ENCODE measurements around the gene APBA3.

APBA3 gene

DNA sequence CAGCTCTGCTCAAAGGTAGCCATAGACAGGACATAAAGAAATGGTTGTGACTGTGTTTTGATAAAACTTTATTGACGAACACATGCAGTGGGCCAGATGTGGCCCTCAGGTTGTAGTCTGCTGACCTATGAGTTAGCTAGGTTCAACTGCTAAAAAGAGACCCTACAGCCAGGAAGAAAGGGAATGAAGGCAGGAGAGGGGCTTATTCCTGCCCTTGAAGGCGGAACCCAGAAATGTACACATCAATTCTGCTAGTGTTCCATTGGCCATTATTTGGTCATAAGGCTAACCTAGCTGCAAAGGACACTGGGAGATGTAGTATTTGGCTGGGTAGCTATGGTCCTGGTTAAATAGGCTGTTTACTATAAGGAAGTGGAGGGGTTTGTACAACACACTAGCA, 18.0 kb downstream of the APBA3 start:
- Histone ChIP-seq H3K4me1 (ENCODE audit: control insufficient read depth, insufficient read depth, low read depth, low read length) (peaks cover 4% of the 10 kb centered on the region), H2BK120ac (ENCODE audit: low read depth, low read length) (no peak overlapping the region), H4K8ac (ENCODE audit: low read length) (no peak overlapping the region), H3K9me3 (ENCODE audit: control insufficient read depth, low read length) (no peaks in the 10 kb centered on the region), H2AK5ac (ENCODE audit: low read length, severe bottlenecking) (no peak overlapping the region), H2AFZ (ENCODE audit: low read depth, low read length) (no peak overlapping the region), H2BK15ac (ENCODE audit: low read depth, poor library complexity, severe bottlenecking) (no peak overlapping the region), H3K14ac (ENCODE audit: low read length in 2 of 2) (no peak overlapping the region), H3K79me1 (replicated peaks; ENCODE audit: low read length, poor library complexity, severe bottlenecking) (no peaks in the 10 kb centered on the region), H3K36me3 (ENCODE audit: control insufficient read depth in 1 of 2, insufficient read depth in 2 of 2, low read depth in 1 of 2, low read length in 2 of 2) (no peaks in the 10 kb centered on the region), H2BK12ac (ENCODE audit: low read length in 2 of 2) (no peak overlapping the region), H3K9ac (ENCODE audit: low read length) (no peak overlapping the region), H4K91ac (ENCODE audit: low read length) (no peak overlapping the region), H3K27ac (ENCODE audit: low read length, poor library complexity, severe bottlenecking) (no peak overlapping the region), H3K4ac (ENCODE audit: low read depth in 1 of 2, low read length in 2 of 2) (no peak overlapping the region), H3K23ac (ENCODE audit: low read length in 2 of 2) (no peak overlapping the region), H2BK5ac (ENCODE audit: low read depth, low read length, poor library complexity, severe bottlenecking) (no peak overlapping the region), H3K4me2 (ENCODE audit: low read length, poor library complexity, severe bottlenecking) (no peak overlapping the region), H3K18ac (ENCODE audit: low read depth in 1 of 2, low read length in 2 of 2) (no peak overlapping the region), H3K4me3 (ENCODE audit: insufficient read depth in 1 of 2, low read depth in 1 of 2, low read length in 2 of 2) (no peak overlapping the region), H3K27me3 (ENCODE audit: control insufficient read depth in 1 of 2, insufficient read depth in 1 of 2, low read length in 2 of 2) (peaks cover 0 to 29% of the 10 kb centered on the region in 2 experiments)
- DNase-seq, result peak; percentile 21
- WGBS, result 92% methylated on average over 2 of the region's 2 CpGs

DNA sequence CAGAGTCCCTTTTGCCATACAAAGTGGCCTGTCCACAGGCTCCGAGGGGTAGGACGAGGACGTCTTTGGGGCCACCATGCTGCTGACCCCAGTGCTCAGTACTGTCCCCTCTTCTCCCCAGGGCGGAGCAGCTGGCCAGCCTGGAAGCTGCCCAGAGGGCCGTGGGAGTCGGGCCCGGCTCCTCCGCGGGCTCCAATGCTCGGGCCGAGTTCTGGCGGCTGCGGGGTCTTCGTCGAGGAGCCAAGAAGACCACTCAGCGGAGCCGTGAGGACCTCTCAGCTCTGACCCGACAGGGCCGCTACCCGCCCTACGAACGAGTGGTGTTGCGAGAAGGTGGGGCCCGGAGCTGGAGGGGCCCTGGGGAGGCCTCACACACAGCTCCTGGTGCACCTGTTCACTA, 21.1 kb downstream of the APBA3 start:
- WGBS, result 96% methylated on average over 24 of the region's 24 CpGs
- no peak overlapping the region for H2AFZ ChIP-seq (ENCODE audit: low read depth, low read length)

DNA sequence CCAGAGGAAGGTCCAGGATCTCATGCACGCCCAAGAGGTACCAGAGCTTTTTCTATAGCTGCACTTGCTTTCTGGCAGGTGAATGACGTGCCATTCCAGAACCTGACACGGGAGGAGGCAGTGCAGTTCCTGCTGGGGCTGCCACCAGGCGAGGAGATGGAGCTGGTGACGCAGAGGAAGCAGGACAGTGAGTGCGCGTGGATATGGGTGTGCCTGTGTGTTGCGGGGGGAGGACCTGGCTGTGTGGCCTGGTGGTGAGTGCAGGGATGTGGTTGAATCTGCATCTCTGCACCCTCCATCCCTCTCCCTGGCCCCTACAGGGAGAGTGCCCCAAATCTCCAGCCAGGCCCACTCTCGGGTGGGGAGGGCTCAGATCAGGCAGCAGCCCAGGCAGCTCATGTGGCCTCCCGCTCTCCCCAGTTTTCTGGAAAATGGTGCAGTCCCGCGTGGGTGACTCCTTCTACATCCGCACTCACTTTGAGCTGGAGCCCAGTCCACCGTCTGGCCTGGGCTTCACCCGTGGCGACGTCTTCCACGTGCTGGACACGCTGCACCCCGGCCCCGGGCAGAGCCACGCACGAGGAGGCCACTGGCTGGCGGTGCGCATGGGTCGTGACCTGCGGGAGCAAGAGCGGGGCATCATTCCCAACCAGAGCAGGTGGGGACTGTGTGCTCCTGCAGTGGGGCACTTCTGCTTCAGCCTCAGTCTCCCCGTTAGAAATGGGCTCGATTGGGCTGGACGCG, 22.8 kb downstream of the APBA3 start:
- Histone ChIP-seq H2BK120ac (ENCODE audit: low read depth, low read length) (no peak overlapping the region), H4K91ac (ENCODE audit: low read length) (no peak overlapping the region), H2BK12ac (ENCODE audit: low read length in 2 of 2) (no peak overlapping the region), H3K27ac (ENCODE audit: low read length, poor library complexity, severe bottlenecking) (no peak overlapping the region), H3K79me1 (replicated peaks; ENCODE audit: low read length, poor library complexity, severe bottlenecking) (no peaks in the 10 kb centered on the region), H3K9ac (ENCODE audit: low read length) (no peak overlapping the region), H2AFZ (ENCODE audit: low read depth, low read length) (no peak overlapping the region), H4K8ac (ENCODE audit: low read length) (no peak overlapping the region), H3K23ac (ENCODE audit: low read length in 2 of 2) (peak overlapping the region in 1 of 2 experiments; percentile 59), H3K4me3 (ENCODE audit: insufficient read depth in 1 of 2, low read depth in 1 of 2, low read length in 2 of 2) (no peak overlapping the region), H3K4ac (ENCODE audit: low read depth in 1 of 2, low read length in 2 of 2) (no peak overlapping the region), H2BK15ac (ENCODE audit: low read depth, poor library complexity, severe bottlenecking) (no peak overlapping the region), H3K36me3 (ENCODE audit: control insufficient read depth in 1 of 2, insufficient read depth in 2 of 2, low read depth in 1 of 2, low read length in 2 of 2) (peaks cover 0 to 2% of the 10 kb centered on the region in 2 experiments), H2BK5ac (ENCODE audit: low read depth, low read length, poor library complexity, severe bottlenecking) (no peak overlapping the region), H2AK5ac (ENCODE audit: low read length, severe bottlenecking) (no peak overlapping the region), H3K27me3 (ENCODE audit: control insufficient read depth in 1 of 2, insufficient read depth in 1 of 2, low read length in 2 of 2) (peaks cover 14 to 45% of the 10 kb centered on the region in 2 experiments), H3K18ac (ENCODE audit: low read depth in 1 of 2, low read length in 2 of 2) (no peak overlapping the region), H3K4me2 (ENCODE audit: low read length, poor library complexity, severe bottlenecking) (no peak overlapping the region), H3K14ac (ENCODE audit: low read length in 2 of 2) (peak overlapping the region in 1 of 2 experiments; percentile 75), H3K9me3 (ENCODE audit: control insufficient read depth, low read length) (no peaks in the 10 kb centered on the region), H3K4me1 (ENCODE audit: control insufficient read depth, insufficient read depth, low read depth, low read length) (no peaks in the 10 kb centered on the region)
- WGBS, result 92% methylated on average over 28 of the region's 32 CpGs
- DNase-seq, result no peak

More for the DNA sequence above, 21.1 kb downstream of the APBA3 start:
- no peak overlapping the region for H4K8ac ChIP-seq (ENCODE audit: low read length)
- no peak overlapping the region for H3K27ac ChIP-seq (ENCODE audit: low read length, poor library complexity, severe bottlenecking)
- no peaks in the 10 kb centered on the region for H3K9me3 ChIP-seq (ENCODE audit: control insufficient read depth, low read length)
- no peak overlapping the region for H2BK12ac ChIP-seq (ENCODE audit: low read length in 2 of 2)
- no peak overlapping the region for H3K9ac ChIP-seq (ENCODE audit: low read length)
- no peaks in the 10 kb centered on the region for H3K79me1 ChIP-seq (replicated peaks; ENCODE audit: low read length, poor library complexity, severe bottlenecking)
- H3K18ac ChIP-seq (ENCODE audit: low read depth in 1 of 2, low read length in 2 of 2), result no peak overlapping the region
- H2BK15ac ChIP-seq (ENCODE audit: low read depth, poor library complexity, severe bottlenecking), result no peak overlapping the region
- no peak overlapping the region for H2BK120ac ChIP-seq (ENCODE audit: low read depth, low read length)
- no peak overlapping the region for H2BK5ac ChIP-seq (ENCODE audit: low read depth, low read length, poor library complexity, severe bottlenecking)
- no peak overlapping the region for H3K4ac ChIP-seq (ENCODE audit: low read depth in 1 of 2, low read length in 2 of 2)
- no peaks in the 10 kb centered on the region for H3K36me3 ChIP-seq (ENCODE audit: control insufficient read depth in 1 of 2, insufficient read depth in 2 of 2, low read depth in 1 of 2, low read length in 2 of 2)
- H4K91ac ChIP-seq (ENCODE audit: low read length), result no peak overlapping the region
- H3K23ac ChIP-seq (ENCODE audit: low read length in 2 of 2), result no peak overlapping the region
- DNase-seq, result no peak
- no peak overlapping the region for H3K4me3 ChIP-seq (ENCODE audit: insufficient read depth in 1 of 2, low read depth in 1 of 2, low read length in 2 of 2)
- H3K4me1 ChIP-seq (ENCODE audit: control insufficient read depth, insufficient read depth, low read depth, low read length), result no peaks in the 10 kb centered on the region
- H3K14ac ChIP-seq (ENCODE audit: low read length in 2 of 2), result no peak overlapping the region
- peaks cover 6 to 33% of the 10 kb centered on the region in 2 experiments for H3K27me3 ChIP-seq (ENCODE audit: control insufficient read depth in 1 of 2, insufficient read depth in 1 of 2, low read length in 2 of 2)
- no peak overlapping the region for H2AK5ac ChIP-seq (ENCODE audit: low read length, severe bottlenecking)
- no peak overlapping the region for H3K4me2 ChIP-seq (ENCODE audit: low read length, poor library complexity, severe bottlenecking)

DNA sequence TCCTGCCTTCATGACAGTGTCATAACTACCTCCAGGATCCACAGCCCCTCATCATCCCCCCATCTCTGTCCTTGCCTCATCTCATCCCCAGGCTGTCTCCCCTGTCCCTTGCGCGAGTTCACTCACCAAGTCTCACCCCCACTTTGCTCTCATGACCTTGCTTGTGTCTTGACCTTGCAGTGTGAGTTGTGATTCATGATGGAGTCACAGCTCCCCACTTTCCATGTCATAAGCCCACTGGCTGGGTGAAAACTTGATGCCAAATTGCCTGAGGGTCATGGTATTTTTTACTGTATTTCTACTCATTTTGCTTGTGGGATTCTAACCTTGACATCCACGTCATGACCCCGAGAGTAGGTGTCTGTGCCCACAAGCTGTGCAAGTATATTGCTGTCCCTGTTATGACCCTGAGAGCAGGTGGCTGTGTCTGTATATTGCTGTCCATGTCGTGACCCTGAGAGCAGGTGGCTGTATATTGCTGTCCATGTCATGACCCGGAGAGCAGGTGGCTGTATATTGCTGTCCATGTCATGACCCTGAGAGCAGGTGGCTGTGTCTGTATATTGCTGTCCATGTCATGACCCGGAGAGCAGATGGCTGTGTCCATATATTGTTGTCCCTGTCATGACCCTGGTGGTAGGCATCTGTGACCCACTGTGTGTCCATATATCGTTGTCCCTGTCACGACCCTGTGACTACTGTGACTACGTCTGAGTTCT, 23.8 kb downstream of the APBA3 start:
- H3K23ac ChIP-seq (ENCODE audit: low read length in 2 of 2), result no peak overlapping the region

More for the DNA sequence above, 23.8 kb downstream of the APBA3 start:
- no peaks in the 10 kb centered on the region for H3K9me3 ChIP-seq (ENCODE audit: control insufficient read depth, low read length)
- H3K14ac ChIP-seq (ENCODE audit: low read length in 2 of 2), result no peak overlapping the region
- peaks cover 18 to 51% of the 10 kb centered on the region in 2 experiments for H3K27me3 ChIP-seq (ENCODE audit: control insufficient read depth in 1 of 2, insufficient read depth in 1 of 2, low read length in 2 of 2)
- H2BK120ac ChIP-seq (ENCODE audit: low read depth, low read length), result no peak overlapping the region
- no peaks in the 10 kb centered on the region for H3K4me1 ChIP-seq (ENCODE audit: control insufficient read depth, insufficient read depth, low read depth, low read length)
- H3K27ac ChIP-seq (ENCODE audit: low read length, poor library complexity, severe bottlenecking), result no peak overlapping the region
- H3K4ac ChIP-seq (ENCODE audit: low read depth in 1 of 2, low read length in 2 of 2), result no peak overlapping the region
- no peak overlapping the region for H3K18ac ChIP-seq (ENCODE audit: low read depth in 1 of 2, low read length in 2 of 2)
- peaks cover 0 to 2% of the 10 kb centered on the region in 2 experiments for H3K36me3 ChIP-seq (ENCODE audit: control insufficient read depth in 1 of 2, insufficient read depth in 2 of 2, low read depth in 1 of 2, low read length in 2 of 2)
- no peak overlapping the region for H2AFZ ChIP-seq (ENCODE audit: low read depth, low read length)
- WGBS, result 87% methylated on average over 10 of the region's 10 CpGs
- no peak overlapping the region for H2BK12ac ChIP-seq (ENCODE audit: low read length in 2 of 2)
- H2BK5ac ChIP-seq (ENCODE audit: low read depth, low read length, poor library complexity, severe bottlenecking), result no peak overlapping the region
- no peak overlapping the region for H4K91ac ChIP-seq (ENCODE audit: low read length)
- no peak overlapping the region for H3K4me2 ChIP-seq (ENCODE audit: low read length, poor library complexity, severe bottlenecking)
- no peak overlapping the region for H2AK5ac ChIP-seq (ENCODE audit: low read length, severe bottlenecking)
- no peak overlapping the region for H4K8ac ChIP-seq (ENCODE audit: low read length)
- H3K9ac ChIP-seq (ENCODE audit: low read length), result no peak overlapping the region
- no peak for DNase-seq
- no peak overlapping the region for H2BK15ac ChIP-seq (ENCODE audit: low read depth, poor library complexity, severe bottlenecking)
- no peak overlapping the region for H3K4me3 ChIP-seq (ENCODE audit: insufficient read depth in 1 of 2, low read depth in 1 of 2, low read length in 2 of 2)
- H3K79me1 ChIP-seq (replicated peaks; ENCODE audit: low read length, poor library complexity, severe bottlenecking), result no peaks in the 10 kb centered on the region
